ENCODE results near the gene LDHD.

DNA sequence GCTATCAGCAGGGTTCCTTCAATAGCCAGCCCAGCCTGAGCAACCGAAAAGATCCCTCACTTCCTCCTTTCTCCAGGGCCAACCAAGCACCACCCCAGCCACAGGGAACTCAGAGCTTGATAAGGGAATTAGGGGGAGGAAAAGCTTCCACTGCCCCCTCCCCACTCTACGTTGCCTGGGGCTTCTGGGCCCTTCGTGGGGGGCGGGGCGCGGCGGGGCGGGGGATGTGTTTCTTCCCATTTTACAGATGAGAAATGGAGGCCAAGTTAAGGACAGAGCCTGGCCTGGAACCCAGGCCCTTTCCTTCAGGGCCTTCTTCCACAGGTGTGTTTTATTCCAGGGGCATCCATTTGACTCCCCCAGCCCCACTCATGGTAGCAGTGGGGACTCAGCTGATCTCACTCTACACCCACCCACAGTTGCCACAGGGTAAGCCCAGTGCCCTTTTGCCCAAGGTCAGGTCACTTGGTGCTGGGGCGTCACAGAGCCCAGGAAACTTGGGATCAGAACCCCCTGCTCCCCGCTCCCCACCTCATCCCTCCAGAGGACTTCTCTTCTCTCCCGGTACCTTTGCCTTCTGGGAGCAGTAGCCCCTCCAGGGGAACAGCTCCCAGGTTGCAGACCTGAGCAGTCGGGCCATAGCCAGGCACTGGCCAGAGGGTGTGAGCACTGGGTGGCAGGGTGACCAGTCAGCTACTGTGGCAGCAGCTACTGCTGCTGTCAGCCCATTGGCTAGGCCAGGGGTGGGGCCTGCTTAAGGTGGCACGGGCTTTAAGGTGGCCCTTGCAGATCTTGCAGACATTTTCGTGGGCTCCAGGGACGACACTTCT, at the start of gene LDHD:
- TF ChIP-seq POLR2A (IDR thresholded peaks at IDR 0.05) = peak; percentile 45 to 69
- TF ChIP-seq, protein P1, sequence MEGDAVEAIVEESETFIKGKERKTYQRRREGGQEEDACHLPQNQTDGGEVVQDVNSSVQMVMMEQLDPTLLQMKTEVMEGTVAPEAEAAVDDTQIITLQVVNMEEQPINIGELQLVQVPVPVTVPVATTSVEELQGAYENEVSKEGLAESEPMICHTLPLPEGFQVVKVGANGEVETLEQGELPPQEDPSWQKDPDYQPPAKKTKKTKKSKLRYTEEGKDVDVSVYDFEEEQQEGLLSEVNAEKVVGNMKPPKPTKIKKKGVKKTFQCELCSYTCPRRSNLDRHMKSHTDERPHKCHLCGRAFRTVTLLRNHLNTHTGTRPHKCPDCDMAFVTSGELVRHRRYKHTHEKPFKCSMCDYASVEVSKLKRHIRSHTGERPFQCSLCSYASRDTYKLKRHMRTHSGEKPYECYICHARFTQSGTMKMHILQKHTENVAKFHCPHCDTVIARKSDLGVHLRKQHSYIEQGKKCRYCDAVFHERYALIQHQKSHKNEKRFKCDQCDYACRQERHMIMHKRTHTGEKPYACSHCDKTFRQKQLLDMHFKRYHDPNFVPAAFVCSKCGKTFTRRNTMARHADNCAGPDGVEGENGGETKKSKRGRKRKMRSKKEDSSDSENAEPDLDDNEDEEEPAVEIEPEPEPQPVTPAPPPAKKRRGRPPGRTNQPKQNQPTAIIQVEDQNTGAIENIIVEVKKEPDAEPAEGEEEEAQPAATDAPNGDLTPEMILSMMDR (IDR thresholded peaks at IDR 0.05) = no peak
